SK-N-SH treated with all-trans-retinoic acid at 6 μM for 48 hours (cell line): Measurements from ENCODE around the gene ICA1.

Source experiments
- ATAC-seq: fragments of 200-7000 bp; cut with Tn5 transposase; 3 replicates; pipeline ENCODE4 v1.9.1; 2020; ENCODE audit warnings: mild to moderate bottlenecking, moderate library complexity
- ARNTL ChIP-seq: fragments of 450-650 bp; formaldehyde crosslinking; IDR thresholded peaks from 2 replicates; pipeline ENCODE4 v1.5.0; 2020; ENCODE audit warnings: low read depth, mild to moderate bottlenecking, moderate library complexity, borderline replicate concordance
- BACH2 ChIP-seq: fragments of 250-450 bp; sonication (Bioruptor Pico); IDR thresholded peaks from 2 replicates; pipeline ENCODE4 v1.9.0; 2021; ENCODE audit warnings: mild to moderate bottlenecking, borderline replicate concordance
- CREB5 ChIP-seq: fragments of 250-450 bp; sonication (Bioruptor Pico); IDR thresholded peaks from 2 replicates; pipeline ENCODE4 v1.5.1; 2020; ENCODE audit warnings: low read depth, mild to moderate bottlenecking, moderate library complexity
- CSDC2 ChIP-seq: fragments of 250-450 bp; sonication (Bioruptor Pico); IDR thresholded peaks from 2 replicates; pipeline ENCODE4 v1.5.0; 2020; ENCODE audit warnings: mild to moderate bottlenecking, moderate library complexity
- CSRNP3 ChIP-seq: fragments of 250-450 bp; sonication (Bioruptor Pico); IDR thresholded peaks from 2 replicates; pipeline ENCODE4 v1.5.1; 2021; ENCODE audit warnings: mild to moderate bottlenecking, moderate library complexity
- ESRRG ChIP-seq: fragments of 250-450 bp; sonication (Bioruptor Pico); IDR thresholded peaks from 2 replicates; pipeline ENCODE4 v1.6.1; 2021; ENCODE audit warnings: mild to moderate bottlenecking
- GLIS3 ChIP-seq: fragments of 250-450 bp; sonication (Bioruptor Pico); IDR thresholded peaks from 2 replicates; pipeline ENCODE4 v1.5.0; 2020; ENCODE audit warnings: mild to moderate bottlenecking, moderate library complexity
- ISL1 ChIP-seq: fragments of 250-450 bp; sonication (Bioruptor Pico); IDR thresholded peaks from 2 replicates; pipeline ENCODE4 v2.1.2; 2022; ENCODE audit warnings: mild to moderate bottlenecking, moderate library complexity
- OSR1 ChIP-seq: fragments of 250-450 bp; sonication (Bioruptor Pico); IDR thresholded peaks from 2 replicates; pipeline ENCODE4 v1.8.0; 2022; ENCODE audit warnings: moderate library complexity, mild to moderate bottlenecking, inconsistent platforms
- PATZ1 ChIP-seq: fragments of 250-450 bp; sonication (Bioruptor Pico); IDR thresholded peaks from 2 replicates; pipeline ENCODE4 v1.8.0; 2020; ENCODE audit warnings: mild to moderate bottlenecking, moderate library complexity, borderline replicate concordance
- POU6F1 ChIP-seq: fragments of 250-450 bp; sonication (Bioruptor Pico); IDR thresholded peaks from 2 replicates; pipeline ENCODE4 v1.8.0; 2021; ENCODE audit warnings: low read depth, mild to moderate bottlenecking, moderate library complexity, borderline replicate concordance
- PPARA ChIP-seq: fragments of 250-450 bp; sonication (Bioruptor Pico); IDR thresholded peaks from 2 replicates; pipeline ENCODE4 v1.5.0; 2020; ENCODE audit warnings: mild to moderate bottlenecking, borderline replicate concordance
- RARB ChIP-seq: fragments of 250-450 bp; sonication (Bioruptor Pico); IDR thresholded peaks from 2 replicates; pipeline ENCODE4 v1.8.0; 2021; ENCODE audit warnings: mild to moderate bottlenecking, moderate library complexity
- SNAI2 ChIP-seq: fragments of 250-450 bp; sonication (Bioruptor Pico); IDR thresholded peaks from 2 replicates; pipeline ENCODE4 v1.5.0; 2020; ENCODE audit warnings: mild to moderate bottlenecking, moderate library complexity
- TCF4 ChIP-seq: fragments of 250-450 bp; sonication (Bioruptor Pico); IDR thresholded peaks from 2 replicates; pipeline ENCODE4 v1.8.0; 2021; ENCODE audit warnings: mild to moderate bottlenecking, moderate library complexity, borderline replicate concordance
- TOX ChIP-seq: fragments of 250-450 bp; sonication (Bioruptor Pico); IDR thresholded peaks from 2 replicates; pipeline ENCODE4 v1.8.0; 2021; ENCODE audit warnings: mild to moderate bottlenecking, moderate library complexity, borderline replicate concordance
- TSHZ2 ChIP-seq: fragments of 250-450 bp; sonication (Bioruptor Pico); IDR thresholded peaks from 2 replicates; pipeline ENCODE4 v1.5.0; 2020; ENCODE audit warnings: mild to moderate bottlenecking, moderate library complexity
- ZC3H10 ChIP-seq: fragments of 250-450 bp; sonication (Bioruptor Pico); IDR thresholded peaks from 2 replicates; pipeline ENCODE4 v1.5.1; 2021; ENCODE audit warnings: mild to moderate bottlenecking, moderate library complexity
- ZFP3 ChIP-seq: fragments of 250-450 bp; sonication (Bioruptor Pico); IDR thresholded peaks from 2 replicates; pipeline ENCODE4 v1.5.0; 2020; ENCODE audit warnings: mild to moderate bottlenecking, moderate library complexity
- ZNF565 ChIP-seq: fragments of 450-650 bp; formaldehyde crosslinking; conservative IDR thresholded peaks from 2 replicates; pipeline ENCODE4 v1.5.0; 2020; ENCODE audit warnings: low read depth, mild to moderate bottlenecking, moderate library complexity
- ZNF70 ChIP-seq: fragments of 450-650 bp; formaldehyde crosslinking; IDR thresholded peaks from 2 replicates; pipeline ENCODE4 v1.5.0; 2020; ENCODE audit warnings: mild to moderate bottlenecking, moderate library complexity
- ZNF8 ChIP-seq: fragments of 450-650 bp; formaldehyde crosslinking; IDR thresholded peaks from 2 replicates; pipeline ENCODE4 v1.5.0; 2020; ENCODE audit warnings: mild to moderate bottlenecking, moderate library complexity

The ICA1 gene

GRCh38 chr7:8282871-8283270 is 20.9 kb upstream of the ICA1 start:
- ATAC-seq = no peak
- TF ChIP-seq CREB5 (CRISPR knock-in tag) (no peak), BACH2 (CRISPR knock-in tag) (no peak), TSHZ2 (no peak), POU6F1 (no peak), CSRNP3 (CRISPR knock-in tag) (no peak), TOX (CRISPR knock-in tag) (no peak), PPARA (CRISPR knock-in tag) (no peak), OSR1 (CRISPR knock-in tag) (no peak), ISL1 (no peak), ZFP3 (no peak), ZNF565 (CRISPR knock-in tag) (no peak), CSDC2 (CRISPR knock-in tag) (no peak), ARNTL (CRISPR knock-in tag) (no peak), GLIS3 (CRISPR knock-in tag) (no peak), ZC3H10 (CRISPR knock-in tag) (no peak), SNAI2 (CRISPR knock-in tag) (no peak), ESRRG (CRISPR knock-in tag) (no peak)

GRCh38 chr7:8282162-8282561 is 20.2 kb upstream of the ICA1 start:
- TF ChIP-seq TOX (CRISPR knock-in tag) = no peak
- TF ChIP-seq ESRRG (CRISPR knock-in tag) = no peak
- TF ChIP-seq ISL1 = no peak
- TF ChIP-seq ZFP3 = no peak
- no peak for TF ChIP-seq CSDC2 (CRISPR knock-in tag)
- no peak for TF ChIP-seq TCF4 (CRISPR knock-in tag)
- TF ChIP-seq ZNF70 (CRISPR knock-in tag) = no peak
- no peak for TF ChIP-seq POU6F1
- no peak for TF ChIP-seq PPARA (CRISPR knock-in tag)
- TF ChIP-seq PATZ1 (CRISPR knock-in tag) = no peak
- TF ChIP-seq RARB (CRISPR knock-in tag) = no peak
- TF ChIP-seq BACH2 (CRISPR knock-in tag) = no peak
- TF ChIP-seq OSR1 (CRISPR knock-in tag) = no peak
- no peak for TF ChIP-seq ARNTL (CRISPR knock-in tag)
- no peak for TF ChIP-seq ZC3H10 (CRISPR knock-in tag)
- TF ChIP-seq GLIS3 (CRISPR knock-in tag) = no peak
- TF ChIP-seq ZNF565 (CRISPR knock-in tag) = no peak
- no peak for TF ChIP-seq ZNF8
- ATAC-seq = no peak
